H1 (cell line): ENCODE measurements around the gene ELFN2. TPM values are rescaled to one million over a fixed set of nuclear protein-coding genes. Genes with fewer than 3 reads are reported as not detected.

ENCODE experiments used
- CTCF ChIA-PET: fragments of 300-600 bp; sonication (Branson Sonifier 250); formaldehyde crosslinking; loops from one replicate; lab custom pipeline; 2021; ENCODE audit not compliant: partially characterized antibody; lab: Charles Lee
- POLR2A ChIA-PET: fragments of 300-600 bp; sonication (Branson Sonifier 250); formaldehyde crosslinking; loops from one replicate; lab custom pipeline; 2021; ENCODE audit warnings: inconsistent platforms; ENCODE audit not compliant: partially characterized antibody; lab: Charles Lee
- DNase-seq, 2 experiments: peaks; one replicate each; pipeline versions ENCODE4 v3.0.0 to v3.0.0-alpha.2; 2010 to 2022; ENCODE audit warnings: low spot score in 2 of 2, low read depth in 1 of 2, mixed read lengths in 1 of 2
- FAIRE-seq: peaks from 2 replicates; lab custom pipeline; 2011; peaks lifted over from hg19 to GRCh38; lab: Jason Lieb, UNC
- H2AFZ ChIP-seq: 2 replicates; pipeline ENCODE4 v1.8.1; 2012; ENCODE audit warnings: low read length, inconsistent platforms
- H2AK5ac ChIP-seq: 2 replicates; pipeline ENCODE4 v1.6.1; 2013; ENCODE audit warnings: low read depth, low read length
- H2BK120ac ChIP-seq: replicated peaks from 2 replicates; pipeline ENCODE3; 2013; ENCODE audit warnings: low read depth, low read length, inconsistent platforms
- H2BK12ac ChIP-seq: 2 replicates; pipeline ENCODE4 v1.6.1; 2013; ENCODE audit warnings: low read depth, low read length
- H2BK15ac ChIP-seq: 2 replicates; pipeline ENCODE4 v1.6.1; 2013; ENCODE audit warnings: low read length
- H2BK20ac ChIP-seq: 2 replicates; pipeline ENCODE4 v1.6.1; 2013; ENCODE audit warnings: low read length
- H2BK5ac ChIP-seq: 2 replicates; pipeline ENCODE4 v1.6.1; 2013; ENCODE audit warnings: low read depth, low read length
- H3K14ac ChIP-seq: 2 replicates; pipeline ENCODE4 v1.6.1; 2013; ENCODE audit warnings: inconsistent platforms; ENCODE audit not compliant: insufficient read length
- H3K18ac ChIP-seq: 2 replicates; pipeline ENCODE4 v1.6.1; 2013; ENCODE audit warnings: low read length; ENCODE audit errors: extremely low read depth
- H3K23ac ChIP-seq: 2 replicates; pipeline ENCODE4 v1.6.1; 2013; ENCODE audit warnings: inconsistent platforms; ENCODE audit not compliant: insufficient read length
- H3K23me2 ChIP-seq: 2 replicates; pipeline ENCODE4 v1.6.1; 2013; ENCODE audit warnings: low read depth, low read length
- H3K27ac ChIP-seq: 2 replicates; pipeline ENCODE4 v1.6.1; 2011; ENCODE audit warnings: low read depth, low read length, inconsistent platforms
- H3K27me3 ChIP-seq, 4 experiments: replicated peaks in 1 of 4; 1 replicate in 1 of 4; 2 replicates in 3 of 4; pipeline versions ENCODE4 v1.6.1 to v1.8.1; 2011 to 2013; ENCODE audit warnings: low read length in 3 of 4, mild to moderate bottlenecking in 3 of 4, inconsistent platforms in 2 of 4, mixed read lengths in 2 of 4, moderate library complexity in 1 of 4; ENCODE audit not compliant: control insufficient read depth in 3 of 4, insufficient read depth in 3 of 4; ENCODE audit errors: extremely low read depth in 1 of 4
- H3K36me3 ChIP-seq, 4 experiments: 2 replicates each; pipeline versions ENCODE4 v1.6.1 to v1.8.1; 2011 to 2013; ENCODE audit warnings: mild to moderate bottlenecking in 4 of 4, low read length in 3 of 4, moderate library complexity in 2 of 4, control low read depth in 1 of 4, inconsistent platforms in 1 of 4; ENCODE audit not compliant: insufficient read depth in 4 of 4, control insufficient read depth in 2 of 4
- H3K4ac ChIP-seq: replicated peaks from 2 replicates; pipeline ENCODE3; 2013; ENCODE audit warnings: low read length, low read depth, mixed read lengths, inconsistent platforms; ENCODE audit not compliant: insufficient read length
- H3K4me1 ChIP-seq, 4 experiments: replicated peaks in 1 of 4; 1 replicate in 1 of 4; 2 replicates in 3 of 4; pipeline versions ENCODE4 v1.6.1 to v1.8.1; 2011 to 2013; ENCODE audit warnings: low read length in 3 of 4, inconsistent platforms in 2 of 4, mixed read lengths in 1 of 4; ENCODE audit not compliant: insufficient read depth in 4 of 4, control insufficient read depth in 3 of 4
- H3K4me2 ChIP-seq, 2 experiments: 2 replicates each; pipeline versions ENCODE4 v1.6.1 to v1.8.1; 2011 to 2013; ENCODE audit warnings: low read depth in 2 of 2, low read length in 2 of 2, control low read depth in 1 of 2, inconsistent platforms in 1 of 2, mild to moderate bottlenecking in 1 of 2; ENCODE audit not compliant: insufficient read depth in 1 of 2
- H3K4me3 ChIP-seq, 4 experiments: fragments of 200-600, 300-600 bp in 1 of 4; sonication (generic), shearing (Covaris generic), sonication (Bioruptor Twin) in 1 of 4; 2 replicates each; pipeline versions ENCODE4 v1.5.1 to v1.8.1; 2011 to 2016; ENCODE audit warnings: low read length in 4 of 4, low read depth in 3 of 4, control low read depth in 2 of 4, inconsistent platforms in 2 of 4, mild to moderate bottlenecking in 2 of 4, mixed read lengths in 1 of 4, moderate library complexity in 1 of 4; ENCODE audit not compliant: insufficient read depth in 2 of 4; ENCODE audit errors: extremely low read depth in 1 of 4
- H3K56ac ChIP-seq: replicated peaks from 2 replicates; pipeline ENCODE3; 2013; ENCODE audit warnings: low read depth, mild to moderate bottlenecking, mixed read lengths, low read length, inconsistent platforms; ENCODE audit not compliant: insufficient read length
- H3K79me1 ChIP-seq: 2 replicates; pipeline ENCODE4 v1.6.1; 2013; ENCODE audit warnings: low read depth, low read length, control low read depth
- H3K79me2 ChIP-seq, 2 experiments: 2 replicates each; pipeline versions ENCODE4 v1.6.1 to v1.8.1; 2012 to 2013; ENCODE audit warnings: low read length in 2 of 2, mild to moderate bottlenecking in 2 of 2, inconsistent platforms in 1 of 2; ENCODE audit not compliant: insufficient read depth in 2 of 2, control insufficient read depth in 1 of 2
- H3K9ac ChIP-seq, 4 experiments: replicated peaks in 1 of 4; 1 replicate in 1 of 4; 2 replicates in 3 of 4; pipeline versions ENCODE4 v1.6.1 to v1.8.1; 2011 to 2013; ENCODE audit warnings: low read depth in 3 of 4, low read length in 3 of 4, control low read depth in 2 of 4, mild to moderate bottlenecking in 2 of 4, moderate library complexity in 2 of 4, inconsistent platforms in 1 of 4; ENCODE audit errors: extremely low read depth in 1 of 4
- H3K9me3 ChIP-seq, 2 experiments: 2 replicates each; pipeline versions ENCODE4 v1.6.1 to v1.8.1; 2012 to 2013; ENCODE audit warnings: mild to moderate bottlenecking in 2 of 2, moderate library complexity in 2 of 2, control low read depth in 1 of 2, inconsistent platforms in 1 of 2, low read depth in 1 of 2, low read length in 1 of 2, mixed read lengths in 1 of 2; ENCODE audit not compliant: insufficient read depth in 2 of 2
- H4K20me1 ChIP-seq, 2 experiments: replicated peaks in 1 of 2; 2 replicates each; pipeline versions ENCODE3 to v1.8.1; 2011 to 2013; ENCODE audit warnings: inconsistent platforms in 2 of 2, low read length in 2 of 2, mild to moderate bottlenecking in 1 of 2; ENCODE audit not compliant: insufficient read depth in 2 of 2, control insufficient read depth in 1 of 2
- H4K5ac ChIP-seq: 2 replicates; pipeline ENCODE4 v1.6.1; 2013; ENCODE audit warnings: low read length, low read depth, mixed read lengths, inconsistent platforms; ENCODE audit not compliant: insufficient read length
- H4K8ac ChIP-seq: 2 replicates; pipeline ENCODE4 v1.8.0; 2013; ENCODE audit warnings: mild to moderate bottlenecking, moderate library complexity, low read length, inconsistent platforms; ENCODE audit not compliant: insufficient read depth; ENCODE audit errors: extremely low read depth
- H4K91ac ChIP-seq: replicated peaks from 2 replicates; pipeline ENCODE3; 2013; ENCODE audit warnings: low read length, mixed read lengths, inconsistent platforms; ENCODE audit not compliant: insufficient read length
- ATF3 ChIP-seq: IDR thresholded peaks from 2 replicates; pipeline ENCODE4 v1.6.1; 2011; ENCODE audit warnings: low read depth, mild to moderate bottlenecking, low read length; ENCODE audit not compliant: insufficient read depth
- BRCA1 ChIP-seq: IDR thresholded peaks from 2 replicates; pipeline ENCODE4 v1.6.1; 2012; ENCODE audit warnings: low read depth, low read length, improper control_type of control experiment
- CBX8 ChIP-seq: fragments of 300-800, 300-1000 bp; sonication (generic); IDR thresholded peaks from 2 replicates; pipeline ENCODE4 v1.7.1; 2016; ENCODE audit warnings: low read depth, low read length, borderline replicate concordance
- CHD2 ChIP-seq: IDR thresholded peaks from 2 replicates; pipeline ENCODE4 v1.6.1; 2012; ENCODE audit warnings: low read length, improper control_type of control experiment
- CTBP2 ChIP-seq: IDR thresholded peaks from 2 replicates; pipeline ENCODE4 v1.7.0; 2011; ENCODE audit warnings: borderline replicate concordance, mild to moderate bottlenecking, moderate library complexity, mixed read lengths, low read length; ENCODE audit not compliant: insufficient read depth, insufficient read length
- EGR1 ChIP-seq: IDR thresholded peaks from 2 replicates; pipeline ENCODE4 v1.6.1; 2011; ENCODE audit warnings: low read depth, low read length, borderline replicate concordance
- KDM4A ChIP-seq: IDR thresholded peaks from one replicate; pipeline ENCODE4 v1.7.1; 2012; ENCODE audit warnings: low read depth, mild to moderate bottlenecking, moderate library complexity, low read length, inconsistent platforms; ENCODE audit not compliant: severe bottlenecking
- NRF1 ChIP-seq: IDR thresholded peaks from 2 replicates; pipeline ENCODE4 v1.6.1; 2011; ENCODE audit warnings: mild to moderate bottlenecking, low read depth, low read length, improper control_type of control experiment
- POLR2A ChIP-seq, 2 experiments: IDR thresholded peaks; 1 replicate in 1 of 2; 2 replicates in 1 of 2; pipeline ENCODE4 v1.6.1; 2011; ENCODE audit warnings: low read depth in 2 of 2, low read length in 2 of 2, mild to moderate bottlenecking in 2 of 2; ENCODE audit errors: control extremely low read depth in 1 of 2
- SAP30 ChIP-seq: fragments of 300-600 bp; sonication (generic); IDR thresholded peaks from 2 replicates; pipeline ENCODE4 v1.7.1; 2012; ENCODE audit warnings: low read length, moderate library complexity, mild to moderate bottlenecking, inconsistent platforms; ENCODE audit not compliant: insufficient read depth, insufficient replicate concordance
- SP1 ChIP-seq: IDR thresholded peaks from 2 replicates; pipeline ENCODE4 v1.6.1; 2011; ENCODE audit warnings: low read depth, low read length
- TAF7 ChIP-seq: optimal IDR thresholded peaks from 2 replicates; pipeline ENCODE3; 2011; ENCODE audit warnings: low read depth, mild to moderate bottlenecking, inconsistent platforms, low read length, moderate library complexity, borderline replicate concordance
- TEAD4 ChIP-seq: IDR thresholded peaks from 2 replicates; pipeline ENCODE4 v1.6.1; 2012; ENCODE audit warnings: low read depth, low read length, inconsistent platforms, mixed read lengths
- WGBS, 2 experiments: shearing (Covaris generic) in 1 of 2; methylation state at CpG; one replicate each; pipeline versions ENCODE4 v1.1.6 to v1.1.7; 2013 to 2015; ENCODE audit warnings: low lambda C conversion rate in 2 of 2, mixed read lengths in 2 of 2, inconsistent platforms in 1 of 2, low coverage in 1 of 2, missing lambda C conversion rate in 1 of 2; ENCODE audit not compliant: insufficient replicate concordance in 2 of 2, insufficient coverage in 1 of 2, insufficient read length in 1 of 2; ENCODE audit errors: extremely low coverage in 1 of 2, missing lambda C conversion rate in 1 of 2; 5-methylcytosine and 5-hydroxymethylcytosine counted together
- polyA plus RNA-seq, 7 experiments: library from polyadenylated mRNA; depleted of rRNA in 3 of 7; stranded (reverse) in 5 of 7; unstranded in 2 of 7; fragments of >200 nt in 5 of 7; fragments of 200-250 nt in 2 of 7; gene quantifications; 1 replicate in 5 of 7; 2 replicates in 1 of 7; 4 replicates in 1 of 7; pipeline versions ENCODE4 v1.2.1 to v1.2.3, GENCODE V29; 2011 to 2013; ENCODE audit warnings: missing spikeins in 2 of 7, mixed read lengths in 2 of 7
- total RNA-seq: library from RNA; stranded (reverse); fragmentation: NEBNext Ultra II Directional; extraction: Animal tissue kit (Norgen Biotek cat#: 25700); gene quantifications from 2 replicates; pipeline ENCODE4 v1.2.1, GENCODE V29; 2021

The ELFN2 gene
- total and polyA plus RNA-seq, 2 of the 8 experiments (the other 6 are each of a cell fraction or from before 2014, with no cell fraction given): 0.63 to 0.88 TPM

- H3K56ac ChIP-seq: no peak overlapping the region
- peak overlapping the region; percentile 10 for H4K5ac ChIP-seq
- no peak overlapping the region for H3K23ac ChIP-seq
- ChIA-PET POLR2A (interaction anchor here (0.6 kb wide), 1 partner anchor 336 kb away, joined by 3 read pairs; no protein-coding TSS in a partner anchor), CTCF (interaction anchor here (1.2 to 1.5 kb wide), 3 partner anchors 12 to 34 kb away, joined by 4 to 6 read pairs (median 5); no protein-coding TSS in a partner anchor)
- H3K27me3 ChIP-seq: peaks cover 0 to 3% (median 0%) of the 10 kb centered on the region in 4 experiments; a peak in 2 of 7 replicates
- DNase-seq: no peak
- no peak overlapping the region for H2BK20ac ChIP-seq
- H3K4me3 ChIP-seq: no peak overlapping the region
- 79% methylated on average over 13 of the region's 13 CpGs; no CpG with 5 or more reads in 1 of the 2 experiments for WGBS, 2 experiments
- H3K23me2 ChIP-seq: no peaks in the 10 kb centered on the region; the same call in 1 of the 2 replicates
- no peak overlapping the region for H3K18ac ChIP-seq
- H2BK12ac ChIP-seq: no peak overlapping the region
- no peaks in the 10 kb centered on the region for H3K9me3 ChIP-seq
- H2BK15ac ChIP-seq: no peak overlapping the region
- no peak overlapping the region for H3K4ac ChIP-seq
- H3K36me3 ChIP-seq: no peaks in the 10 kb centered on the region
- no peaks in the 10 kb centered on the region for H4K20me1 ChIP-seq
- H3K79me2 ChIP-seq: no peaks in the 10 kb centered on the region
- H2BK120ac ChIP-seq: no peak overlapping the region
- FAIRE-seq: no peak
- no peak overlapping the region for H2AFZ ChIP-seq
- no peak overlapping the region for H2AK5ac ChIP-seq
- no peak overlapping the region for H3K27ac ChIP-seq
- no peak overlapping the region for H3K14ac ChIP-seq
- H2BK5ac ChIP-seq: no peak overlapping the region
- H3K4me2 ChIP-seq: no peak overlapping the region
- no peak overlapping the region for H3K9ac ChIP-seq
- peaks cover 0 to 9% (median 5%) of the 10 kb centered on the region in 4 experiments; a peak in 5 of 7 replicates for H3K4me1 ChIP-seq
- H4K8ac ChIP-seq: no peak overlapping the region; the same call in 1 of the 2 replicates
- H3K79me1 ChIP-seq: no peaks in the 10 kb centered on the region; the same call in 1 of the 2 replicates
- no peak overlapping the region for H4K91ac ChIP-seq
- TF ChIP-seq TEAD4 (no peak), NRF1 (no peak), POLR2A (IDR thresholded peaks at IDR 0.05; ENCODE audit: control extremely low read depth in 1 of 2, low read depth in 2 of 2, low read length in 2 of 2) (no peak), SP1 (no peak), CBX8 (no peak), BRCA1 (no peak), TAF7 (no peak), SAP30 (no peak), EGR1 (no peak), CHD2 (no peak), CTBP2 (no peak), KDM4A (no peak), ATF3 (no peak)
Measured at GRCh38 chr22:37345863-37346504, 81.3 kb downstream of the ELFN2 start.
